Spleen (tissue), 7 donors: ENCODE data around the gene FMNL1.

Experiments
- CTCF ChIP-seq, 11 experiments: fragments of 200-600 bp in 7 of 11; fragments of 450-650 bp in 4 of 11; sonication (generic) in 4 of 11; IDR thresholded peaks in 8 of 11; conservative IDR thresholded peaks in 3 of 11; 1 replicate in 7 of 11; 2 replicates in 4 of 11; pipeline versions ENCODE4 v1.4.0 to v1.8.0; 2016 to 2021; ENCODE audit warnings: antibody characterized with exemption in 11 of 11, inconsistent platforms in 4 of 11, mild to moderate bottlenecking in 1 of 11
- POLR2A ChIP-seq, 3 donors: fragments of 450-650 bp; IDR thresholded peaks; one replicate each; pipeline ENCODE4 v1.5.1; 2017; ENCODE audit warnings: antibody characterized with exemption in 3 of 3, mild to moderate bottlenecking in 1 of 3
- POLR2AphosphoS5 ChIP-seq, 3 donors: sonication (generic); formaldehyde crosslinking; IDR thresholded peaks; one replicate each; pipeline ENCODE4 v1.5.1; 2017; ENCODE audit warnings: antibody characterized with exemption in 3 of 3
- donor health status: DM: no; HTN: no; CAD: no; lungs with moderate emphysema.
- donor health status: DM: no; HTN: no; CAD: no.
- donor health status: DM: no; HTN: no; CAD: no.

GRCh38 chr17:45237686-45238085, 16.0 kb downstream of the FMNL1 start:
- TF ChIP-seq CTCF (IDR thresholded peaks at IDR 0.05 in 8 of 11, conservative IDR thresholded peaks at IDR 0.05 in 3 of 11): no peak
- TF ChIP-seq POLR2A (IDR thresholded peaks at IDR 0.05): no peak
- peak in 1 of 3 donors; percentile 2 for TF ChIP-seq POLR2AphosphoS5 (IDR thresholded peaks at IDR 0.05)
